Uterus (tissue), 4 donors: ENCODE results near the gene OGA. TPM values are rescaled to one million over a fixed set of nuclear protein-coding genes. Genes with fewer than 3 reads are reported as not detected.

Experiments
- DNase-seq, 2 donors: peaks; one replicate each; pipeline ENCODE4 v3.0.0-alpha.2; 2019 to 2020
- H3K27ac ChIP-seq, 2 donors: fragments of 200-600 bp; sonication (generic); 1 replicate in 1 of 2; 2 replicates in 1 of 2; pipeline ENCODE4 v1.5.1; 2016 to 2018
- H3K27me3 ChIP-seq, 2 donors: fragments of 200-600 bp; sonication (generic); one replicate each; pipeline ENCODE4 v1.5.1; 2018 to 2019; ENCODE audit warnings: control low read depth in 1 of 2
- H3K36me3 ChIP-seq, 2 donors: fragments of 200-600 bp; sonication (generic); one replicate each; pipeline ENCODE4 v1.5.1; 2019; ENCODE audit warnings: control low read depth in 1 of 2
- H3K4me1 ChIP-seq, 2 donors: fragments of 200-600 bp; sonication (generic); one replicate each; pipeline ENCODE4 v1.5.1; 2018 to 2019; ENCODE audit warnings: control low read depth in 1 of 2
- H3K4me3 ChIP-seq, 2 donors: fragments of 200-600 bp; sonication (generic); 1 replicate in 1 of 2; 2 replicates in 1 of 2; pipeline ENCODE4 v1.5.1; 2018 to 2019; ENCODE audit warnings: mild to moderate bottlenecking in 1 of 2
- H3K9me3 ChIP-seq, 2 donors: fragments of 200-600 bp; sonication (generic); one replicate each; pipeline ENCODE4 v1.5.1; 2019; ENCODE audit warnings: control low read depth in 1 of 2
- POLR2A ChIP-seq, 2 donors: fragments of 450-650 bp; IDR thresholded peaks; one replicate each; pipeline ENCODE4 v1.6.1; 2016; ENCODE audit warnings: antibody characterized with exemption in 2 of 2, mild to moderate bottlenecking in 1 of 2, moderate library complexity in 1 of 2
- intact Hi-C: fragments of 100-400 bp; cut with DNase I; formaldehyde crosslinking; loops from one replicate; pipeline ENCODE4 v1.15.1; 2023; ENCODE audit warnings: low total_unique reads
- total RNA-seq, 4 donors: library from RNA; depleted of rRNA in 3 of 4; stranded (reverse); fragments of >200 nt in 3 of 4; gene quantifications; one replicate each; pipeline versions ENCODE4 v1.1.0 to v1.2.4, GENCODE V29; 2014 to 2023
- TF ChIP-seq, protein P1 (sequence below), 4 experiments: fragments of 200-600 bp in 2 of 4; fragments of 450-650 bp in 2 of 4; sonication (generic) in 2 of 4; IDR thresholded peaks; one replicate each; pipeline ENCODE4 v1.5.1; 2016 to 2019; ENCODE audit warnings: antibody characterized with exemption in 4 of 4, mild to moderate bottlenecking in 2 of 4, moderate library complexity in 1 of 4
- donor health status: DM: yes; HTN: yes; CAD: no.

Gene OGA
- total RNA-seq, 4 donors from 2014 or later = 63.5 to 181 (median 156) TPM

- H3K27me3 ChIP-seq = peaks cover 0 to under 1% of the 10 kb centered on the region in 2 donors
- no peak overlapping the region for H3K4me3 ChIP-seq
- H3K4me1 ChIP-seq = no peaks in the 10 kb centered on the region
- TF ChIP-seq, protein P1, sequence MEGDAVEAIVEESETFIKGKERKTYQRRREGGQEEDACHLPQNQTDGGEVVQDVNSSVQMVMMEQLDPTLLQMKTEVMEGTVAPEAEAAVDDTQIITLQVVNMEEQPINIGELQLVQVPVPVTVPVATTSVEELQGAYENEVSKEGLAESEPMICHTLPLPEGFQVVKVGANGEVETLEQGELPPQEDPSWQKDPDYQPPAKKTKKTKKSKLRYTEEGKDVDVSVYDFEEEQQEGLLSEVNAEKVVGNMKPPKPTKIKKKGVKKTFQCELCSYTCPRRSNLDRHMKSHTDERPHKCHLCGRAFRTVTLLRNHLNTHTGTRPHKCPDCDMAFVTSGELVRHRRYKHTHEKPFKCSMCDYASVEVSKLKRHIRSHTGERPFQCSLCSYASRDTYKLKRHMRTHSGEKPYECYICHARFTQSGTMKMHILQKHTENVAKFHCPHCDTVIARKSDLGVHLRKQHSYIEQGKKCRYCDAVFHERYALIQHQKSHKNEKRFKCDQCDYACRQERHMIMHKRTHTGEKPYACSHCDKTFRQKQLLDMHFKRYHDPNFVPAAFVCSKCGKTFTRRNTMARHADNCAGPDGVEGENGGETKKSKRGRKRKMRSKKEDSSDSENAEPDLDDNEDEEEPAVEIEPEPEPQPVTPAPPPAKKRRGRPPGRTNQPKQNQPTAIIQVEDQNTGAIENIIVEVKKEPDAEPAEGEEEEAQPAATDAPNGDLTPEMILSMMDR (IDR thresholded peaks at IDR 0.05) = no peak
- no peak for TF ChIP-seq POLR2A (IDR thresholded peaks at IDR 0.05)
- no peak for DNase-seq
- no peak overlapping the region for H3K27ac ChIP-seq
- no peaks in the 10 kb centered on the region for H3K9me3 ChIP-seq
- intact Hi-C loops = no loop called here
- no peaks in the 10 kb centered on the region for H3K36me3 ChIP-seq
Measured at GRCh38 chr10:101766753-101767599, 51.3 kb downstream of the OGA start.

DNA sequence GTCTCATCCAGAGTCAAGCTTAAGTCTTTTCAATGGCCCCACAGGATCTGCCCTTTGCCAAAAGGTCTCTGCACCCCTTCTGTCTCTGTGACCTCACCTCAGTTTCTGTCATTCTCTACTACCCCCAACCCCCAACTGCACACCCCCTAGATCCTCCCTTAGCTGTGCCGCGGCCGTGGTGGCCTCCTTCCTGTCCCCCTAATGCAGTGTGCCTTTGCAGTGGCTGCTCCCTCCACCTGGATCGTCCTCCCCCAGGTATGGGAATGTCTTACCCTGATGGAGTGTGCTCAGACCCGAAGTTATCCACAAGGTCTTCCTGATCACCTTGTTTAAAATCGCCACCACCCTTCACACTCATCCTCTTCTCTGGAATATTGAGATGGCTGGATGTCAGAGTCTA lies 51.9 kb downstream of the OGA start:
- DNase-seq = no peak
- Histone ChIP-seq H3K27me3 (no peaks in the 10 kb centered on the region), H3K4me3 (no peak overlapping the region), H3K9me3 (no peaks in the 10 kb centered on the region), H3K27ac (no peak overlapping the region), H3K4me1 (no peaks in the 10 kb centered on the region), H3K36me3 (no peaks in the 10 kb centered on the region)
- TF ChIP-seq POLR2A (IDR thresholded peaks at IDR 0.05) = no peak
- TF ChIP-seq, protein P1 (IDR thresholded peaks at IDR 0.05) = no peak
- intact Hi-C loops = no loop called here

DNA sequence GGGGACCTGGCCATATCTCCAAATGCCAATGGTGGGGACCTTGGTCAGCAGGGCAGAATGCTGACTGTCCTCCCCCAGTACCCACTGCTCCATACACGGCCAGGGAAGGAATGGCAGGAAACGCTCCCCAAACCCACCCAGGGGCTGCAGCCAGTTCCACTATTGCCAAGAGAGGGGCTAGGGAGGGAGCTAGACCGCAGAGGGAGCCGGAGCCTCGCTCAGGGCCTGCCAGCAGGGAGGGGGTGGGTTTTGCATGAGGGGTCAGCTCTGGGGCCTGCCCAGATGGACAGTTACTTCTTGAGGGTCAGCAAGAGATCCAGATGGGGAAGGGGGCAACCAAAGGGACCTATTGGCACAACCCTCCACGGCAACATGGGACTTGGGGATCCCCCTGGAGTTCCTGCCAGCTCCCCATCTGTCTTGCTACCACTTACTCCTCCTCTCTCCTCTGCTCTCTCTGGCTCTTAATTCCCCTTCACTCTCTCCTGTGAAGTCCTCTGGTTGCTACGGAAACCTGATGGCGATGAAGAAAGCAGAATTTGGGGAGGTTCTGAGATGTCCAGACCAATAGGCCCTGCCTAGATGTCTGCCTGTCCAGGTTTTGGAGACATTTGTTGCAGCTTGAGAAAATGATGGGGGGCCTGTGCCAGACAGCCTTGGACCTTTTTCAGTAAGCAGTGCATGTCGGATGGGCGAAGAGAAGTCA lies 55.0 kb downstream of the OGA start:
- H3K4me3 ChIP-seq = no peak overlapping the region
- intact Hi-C loops = no loop called here
- no peaks in the 10 kb centered on the region for H3K27me3 ChIP-seq
- no peaks in the 10 kb centered on the region for H3K36me3 ChIP-seq
- no peaks in the 10 kb centered on the region for H3K4me1 ChIP-seq
- no peaks in the 10 kb centered on the region for H3K9me3 ChIP-seq
- DNase-seq = no peak
- no peak overlapping the region for H3K27ac ChIP-seq
- TF ChIP-seq POLR2A (IDR thresholded peaks at IDR 0.05) = no peak
- TF ChIP-seq, protein P1 (IDR thresholded peaks at IDR 0.05) = no peak

- TF ChIP-seq, protein P1 (IDR thresholded peaks at IDR 0.05) = no peak
- TF ChIP-seq POLR2A (IDR thresholded peaks at IDR 0.05) = no peak
- no peak for DNase-seq
Measured at GRCh38 chr10:101762736-101763135, 55.5 kb downstream of the OGA start.

GRCh38 chr10:101761226-101761625 lies 57.0 kb downstream of the OGA start:
- no peak for DNase-seq
- H3K9me3 ChIP-seq = no peaks in the 10 kb centered on the region
- H3K4me3 ChIP-seq = no peak overlapping the region
- TF ChIP-seq, protein P1 (IDR thresholded peaks at IDR 0.05) = no peak
- no peaks in the 10 kb centered on the region for H3K4me1 ChIP-seq
- H3K27ac ChIP-seq = no peak overlapping the region
- no peaks in the 10 kb centered on the region for H3K36me3 ChIP-seq
- no peaks in the 10 kb centered on the region for H3K27me3 ChIP-seq
- intact Hi-C loops = no loop called here

More at GRCh38 chr10:101762736-101763135, 55.5 kb downstream of the OGA start:
- no peaks in the 10 kb centered on the region for H3K9me3 ChIP-seq
- no peaks in the 10 kb centered on the region for H3K4me1 ChIP-seq
- no peaks in the 10 kb centered on the region for H3K36me3 ChIP-seq
- no peak overlapping the region for H3K27ac ChIP-seq
- intact Hi-C loops = no loop called here
- no peaks in the 10 kb centered on the region for H3K27me3 ChIP-seq
- H3K4me3 ChIP-seq = no peak overlapping the region
